Measurements from ENCODE around the gene NR3C2. TPM values are rescaled to one million over a fixed set of nuclear protein-coding genes. Genes with fewer than 3 reads are reported as not detected.

Gene NR3C2
- total and polyA plus RNA-seq, 4 donors, result 2.0 to 11.5 (median 3.2) TPM

GRCh38 chr4:148238811-148239493 lies 203.3 kb downstream of the NR3C2 start (continued):
- TF ChIP-seq ZBTB33 (IDR thresholded peaks at IDR 0.05), result no peak

GRCh38 chr4:148238086-148238485 lies 204.1 kb downstream of the NR3C2 start:
- no peak overlapping the region for H3K4me3 ChIP-seq (ENCODE audit: low read depth in 1 of 3, low read length in 3 of 3)
- TF ChIP-seq NR2F2 (IDR thresholded peaks at IDR 0.05), result no peak
- TF ChIP-seq MAX (IDR thresholded peaks at IDR 0.05), result no peak
- TF ChIP-seq GABPA (IDR thresholded peaks at IDR 0.05 in 1 of 2, conservative IDR thresholded peaks at IDR 0.05 in 1 of 2), result no peak
- no peak for TF ChIP-seq TAF1 (conservative IDR thresholded peaks at IDR 0.05)
- no peak for TF ChIP-seq REST (IDR thresholded peaks at IDR 0.05)
- no peak for TF ChIP-seq ZBTB33 (IDR thresholded peaks at IDR 0.05)
- TF ChIP-seq YY1 (IDR thresholded peaks at IDR 0.05), result no peak
- no peak for TF ChIP-seq RXRA (IDR thresholded peaks at IDR 0.05)
- no peak for TF ChIP-seq JUND (IDR thresholded peaks at IDR 0.05)
- no peak for TF ChIP-seq EGR1 (IDR thresholded peaks at IDR 0.05; ENCODE audit: low read depth in 2 of 2)
- no peak for TF ChIP-seq FOXA2 (IDR thresholded peaks at IDR 0.05)
- no peak for TF ChIP-seq FOXA1 (IDR thresholded peaks at IDR 0.05)
- TF ChIP-seq CTCF (IDR thresholded peaks at IDR 0.05; ENCODE audit: low read depth, low read length, missing input control), result no peak
- no peak for TF ChIP-seq RAD21 (IDR thresholded peaks at IDR 0.05)
- H3K27me3 ChIP-seq (ENCODE audit: control insufficient read depth in 4 of 4, insufficient read depth in 4 of 4, low read length in 3 of 4), result no peaks in the 10 kb centered on the region
- 66% methylated on average over 3 of the region's 3 CpGs for WGBS
- H3K36me3 ChIP-seq (ENCODE audit: control insufficient read depth in 4 of 4, insufficient read depth in 3 of 4, low read depth in 1 of 4, low read length in 3 of 4), result no peaks in the 10 kb centered on the region
- no peak overlapping the region for H3K9ac ChIP-seq (ENCODE audit: low read depth in 1 of 2, low read length in 2 of 2)
- no peak overlapping the region for H3K27ac ChIP-seq (ENCODE audit: low read depth in 1 of 2, low read length in 2 of 2)
- peaks cover 0 to 8% (median 4%) of the 10 kb centered on the region in 4 donors for H3K4me1 ChIP-seq (ENCODE audit: control insufficient read depth in 4 of 4, insufficient read depth in 4 of 4, low read length in 3 of 4)
- no peak for DNase-seq (ENCODE audit: low spot score)
- no peaks in the 10 kb centered on the region for H3K9me3 ChIP-seq (ENCODE audit: control insufficient read depth in 4 of 4, low read length in 3 of 4)
